Measurements from ENCODE around the gene SMIM32. TPM values are rescaled to one million over a fixed set of nuclear protein-coding genes. Genes with fewer than 3 reads are reported as not detected.

SMIM32 gene
- total RNA-seq, 1 donor from 2014 or later = not detected

DNA sequence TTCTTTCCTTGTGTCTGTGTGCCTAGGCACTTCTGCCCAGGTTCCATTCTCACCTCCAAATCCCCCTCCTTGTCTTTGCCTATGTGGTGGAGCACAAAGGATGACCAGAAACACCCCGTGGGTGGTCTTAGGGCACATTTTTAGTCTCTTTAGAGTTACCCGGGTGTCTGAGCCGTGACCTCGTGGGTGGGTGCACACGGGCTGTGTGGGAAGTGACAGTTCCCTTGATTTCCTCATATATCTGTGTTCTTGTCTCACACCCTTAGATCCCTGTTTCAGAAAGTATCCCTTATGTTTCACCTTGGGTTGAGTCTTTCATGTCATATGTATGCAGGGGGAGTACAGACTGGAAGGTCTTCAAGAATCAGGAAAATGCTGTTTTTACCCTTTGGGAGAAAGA lies 13.4 kb upstream of the SMIM32 start:
- DNase-seq = no peak

DNA sequence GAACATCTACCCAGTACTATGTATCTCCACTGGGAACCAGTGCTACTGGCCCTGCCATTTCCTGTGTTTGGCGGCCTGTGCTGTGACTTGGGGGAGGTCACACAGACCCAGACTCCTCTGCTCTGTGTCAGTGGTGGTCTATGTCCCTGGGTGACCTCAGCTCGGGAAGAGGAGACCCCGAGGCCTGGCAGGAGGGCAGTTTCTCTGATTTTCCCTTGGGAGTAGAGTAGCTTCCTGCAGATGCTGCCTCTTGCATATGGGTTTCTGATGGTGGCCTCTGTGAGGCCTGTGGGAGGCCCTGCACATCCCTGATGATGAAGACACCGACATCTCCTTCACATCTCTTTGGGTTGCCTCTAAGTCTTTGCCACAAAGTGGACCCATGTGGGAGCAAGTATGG lies 13.0 kb upstream of the SMIM32 start:
- DNase-seq = no peak

DNA sequence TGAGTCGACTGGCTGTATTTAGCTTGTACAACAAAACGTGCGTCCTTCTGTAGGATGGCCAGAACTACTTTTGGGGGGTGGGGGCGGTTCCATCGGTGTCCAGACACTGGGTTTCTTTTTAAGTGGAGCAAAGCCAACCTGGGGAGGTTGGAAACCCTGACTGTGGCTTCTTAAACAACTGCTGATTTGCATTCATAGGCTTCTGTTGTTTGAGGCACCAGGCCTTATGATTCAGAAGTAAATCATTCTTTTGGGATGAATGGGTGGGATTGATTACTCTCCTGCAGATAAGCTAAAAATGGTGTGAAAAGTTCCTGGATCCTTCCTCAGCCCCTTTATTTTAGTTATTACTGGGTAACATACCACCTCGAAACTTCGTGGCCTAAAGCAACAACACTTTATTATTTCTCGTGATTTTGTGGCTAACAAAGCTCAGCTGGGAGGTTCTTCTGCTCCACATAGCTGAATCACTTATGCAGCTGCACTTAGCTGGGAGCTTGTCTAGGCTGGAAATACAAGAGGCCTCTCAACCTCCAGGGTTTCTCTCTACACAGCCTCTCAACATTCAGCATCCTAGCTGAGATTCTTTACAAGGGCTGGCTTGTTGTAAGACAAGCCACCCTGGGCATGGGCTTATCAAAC lies 12.2 kb upstream of the SMIM32 start:
- DNase-seq = no peak

DNA sequence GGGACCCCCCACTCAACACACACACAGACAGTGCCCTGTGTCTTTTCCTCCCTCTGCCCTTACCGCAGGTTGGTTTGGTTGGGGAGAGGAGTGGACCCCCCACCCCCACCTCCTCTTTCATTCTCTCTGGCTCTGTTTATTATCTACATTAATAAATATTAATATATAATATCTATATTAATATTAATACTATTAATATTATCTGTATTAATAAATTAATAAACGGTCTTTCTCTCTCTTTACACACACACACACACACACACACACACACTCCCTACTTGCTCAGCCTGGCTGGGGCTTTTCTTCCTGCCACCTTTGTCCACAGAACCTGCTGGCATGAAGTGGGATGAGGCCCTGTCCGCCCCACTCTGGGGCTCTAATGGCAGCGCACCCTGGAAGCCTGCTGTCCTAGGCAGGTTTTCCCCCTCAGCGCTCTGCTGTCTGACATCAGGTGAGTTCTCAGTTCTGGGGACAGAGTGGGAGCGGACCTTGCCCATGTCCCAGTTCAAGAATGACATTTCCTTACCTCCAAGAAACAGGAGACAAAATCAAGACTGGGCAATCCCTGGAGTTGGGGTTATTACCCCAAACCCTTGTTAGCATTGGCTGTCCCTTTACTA lies 10.5 kb upstream of the SMIM32 start:
- DNase-seq = no peak

DNA sequence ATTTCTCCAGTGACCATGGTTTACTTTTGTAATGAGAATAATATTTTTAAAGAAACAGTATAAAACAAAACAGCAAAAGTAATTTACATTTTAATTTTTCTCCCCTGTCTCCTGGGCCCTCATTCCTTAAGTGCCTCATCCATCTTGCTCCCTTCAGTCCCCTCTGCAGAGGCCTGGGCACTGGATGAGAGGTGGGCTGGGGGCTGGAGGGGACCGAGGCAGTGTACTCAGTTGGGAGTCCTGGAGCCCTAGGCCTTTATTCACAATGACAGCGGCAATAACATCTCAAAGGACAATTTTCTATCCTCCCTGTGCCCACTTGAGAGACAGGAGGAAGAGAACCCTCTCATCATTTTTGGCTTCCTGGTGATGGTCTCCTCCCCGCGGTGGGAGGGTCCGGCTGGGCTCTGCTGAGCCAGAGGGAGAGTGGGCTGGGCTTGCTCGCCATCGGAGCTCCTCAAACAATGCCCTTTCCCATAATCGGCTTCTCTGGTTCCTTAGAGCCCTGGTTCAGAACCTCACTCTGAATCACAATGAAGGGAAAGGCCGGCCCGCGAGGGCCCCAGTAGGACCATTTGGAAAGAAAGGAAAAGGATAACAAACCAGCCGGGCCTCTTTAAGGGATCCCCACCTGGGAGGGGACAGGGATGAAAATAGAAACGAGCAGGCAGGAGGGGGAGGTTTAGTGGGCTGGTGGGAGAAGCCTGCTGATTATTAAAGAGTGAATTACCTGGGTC lies 9.7 kb upstream of the SMIM32 start:
- peak; percentile 36 for DNase-seq

DNA sequence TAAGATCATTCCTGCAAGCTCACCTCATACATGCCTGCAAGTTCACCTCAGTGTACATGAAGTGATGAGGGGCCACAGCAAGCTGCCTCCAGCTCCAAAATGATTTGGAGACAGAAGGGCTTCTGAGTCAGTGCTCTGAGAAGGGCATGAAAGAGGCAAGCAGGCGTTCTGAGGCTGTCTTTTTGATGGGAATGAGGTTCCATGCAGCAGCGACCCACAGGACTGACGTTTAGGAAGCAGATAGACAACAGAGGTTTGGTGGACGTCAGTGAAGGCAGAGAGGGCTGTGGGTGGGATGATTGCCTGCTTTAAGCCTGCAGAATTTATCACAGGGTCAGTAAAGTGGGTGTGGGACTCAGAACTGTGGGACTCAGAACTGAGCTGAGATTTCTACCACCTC lies 8.9 kb upstream of the SMIM32 start:
- no peak for DNase-seq

DNA sequence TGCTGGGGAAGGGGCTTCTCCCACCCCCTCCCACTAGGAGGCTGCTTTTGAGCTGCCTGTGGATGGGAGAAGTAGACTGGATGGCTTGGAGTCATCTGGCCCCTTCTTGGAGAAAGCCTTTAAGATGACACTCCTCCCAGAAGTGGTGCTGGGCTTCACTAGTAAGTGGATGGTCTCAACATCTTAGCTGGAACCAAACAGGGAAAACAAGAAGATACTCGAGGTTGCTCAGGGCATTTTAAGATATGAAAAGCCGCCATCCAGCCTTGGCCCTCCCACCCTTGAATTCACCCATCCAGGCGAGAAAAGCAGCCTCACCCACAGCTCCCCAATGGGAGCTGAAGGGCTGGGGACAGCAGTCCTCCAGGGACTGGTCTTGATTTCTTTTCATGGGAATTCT lies 7.8 kb upstream of the SMIM32 start:
- DNase-seq = no peak

DNA sequence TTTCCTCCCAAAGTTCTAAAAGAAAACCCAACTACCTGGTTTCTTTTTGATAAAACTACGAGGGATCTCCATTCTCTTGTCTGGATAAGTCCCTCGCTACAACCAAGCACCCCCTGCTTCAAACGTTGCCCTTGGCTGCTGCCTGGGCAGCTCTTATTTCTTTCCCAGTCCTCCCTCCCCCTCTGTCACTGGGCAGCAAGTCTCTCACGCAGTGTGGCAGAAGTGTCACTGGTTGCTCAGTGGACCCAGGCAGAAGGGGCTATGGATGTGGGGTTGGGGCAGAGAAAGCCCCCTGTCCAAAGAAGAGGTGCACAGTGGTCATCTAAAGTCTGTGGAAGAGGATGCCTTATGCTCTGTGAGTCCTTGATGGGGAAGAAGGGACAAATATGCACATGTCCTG lies 7.2 kb upstream of the SMIM32 start:
- no peak for DNase-seq

DNA sequence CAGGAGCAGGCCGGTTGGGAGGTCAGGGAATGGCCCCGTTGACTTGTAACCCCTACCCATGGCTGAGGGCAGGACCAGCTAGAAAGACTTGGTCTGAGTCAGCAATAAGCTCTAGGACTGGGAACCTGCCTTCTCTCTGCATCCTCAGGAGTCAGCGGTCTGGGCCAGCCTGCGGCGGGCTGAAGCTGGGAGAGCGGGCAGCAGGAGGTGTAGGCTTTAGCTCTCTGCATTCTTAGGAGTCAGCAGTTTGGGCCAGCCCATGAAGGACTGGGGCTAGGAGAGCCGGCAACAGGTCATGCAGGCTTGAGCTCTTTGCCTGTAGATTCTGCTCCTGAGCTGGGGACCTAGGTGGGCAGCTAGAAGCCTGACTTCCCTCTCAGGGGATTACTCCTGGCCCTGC lies 6.4 kb upstream of the SMIM32 start:
- no peak for DNase-seq

DNA sequence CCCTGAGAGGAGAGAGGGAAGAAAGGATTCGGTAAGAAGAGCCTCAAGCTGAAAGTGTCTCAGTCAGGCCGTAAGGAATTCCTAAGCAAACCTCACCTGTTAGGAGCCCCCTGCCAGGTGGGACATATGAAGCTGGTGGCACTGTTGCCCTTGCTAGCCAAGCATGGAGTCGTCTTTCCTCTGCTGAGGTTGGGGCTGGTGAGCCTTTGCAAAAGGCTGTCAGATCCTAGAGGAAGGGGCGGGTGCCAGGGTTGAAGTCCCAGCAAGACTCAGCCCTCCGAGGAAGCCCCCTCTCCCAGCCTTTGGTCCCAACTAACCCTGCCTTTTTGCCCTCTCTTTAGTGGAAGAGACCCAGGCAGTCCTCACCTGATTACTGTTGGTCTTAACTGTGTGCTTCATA lies 5.5 kb upstream of the SMIM32 start:
- DNase-seq = no peak

DNA sequence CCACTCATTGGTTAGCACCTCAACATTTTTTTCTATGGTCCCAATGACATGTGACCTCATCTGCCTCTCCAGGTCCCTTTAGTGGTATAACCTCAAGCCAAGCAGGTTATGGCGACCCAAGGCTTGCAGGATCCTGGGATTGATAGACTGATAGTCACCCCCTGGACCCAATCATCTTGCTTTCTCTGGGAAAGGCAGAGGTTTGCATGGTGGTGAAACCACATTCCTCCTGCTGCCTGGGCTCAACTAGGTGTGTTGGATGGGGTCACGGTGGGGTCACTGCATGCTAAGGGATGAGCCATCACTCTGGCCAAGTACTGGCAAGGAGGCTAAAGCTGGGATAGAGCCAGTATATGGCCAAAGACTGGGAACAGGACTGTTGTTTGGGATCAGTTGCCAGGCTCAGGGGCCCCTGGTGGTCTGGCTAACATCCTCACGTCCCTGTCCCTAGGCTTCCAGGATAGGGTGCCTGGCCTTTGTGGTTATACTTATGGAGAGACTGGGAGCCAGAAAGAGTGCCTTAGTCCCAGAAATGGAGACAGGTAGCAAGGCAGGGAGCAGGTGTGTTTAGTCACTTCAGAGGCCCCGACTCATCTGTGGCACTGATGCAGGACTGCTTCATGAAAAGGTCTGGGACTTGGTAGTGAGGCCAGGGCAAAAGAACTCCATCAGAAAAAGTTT lies 4.6 kb upstream of the SMIM32 start:
- DNase-seq = no peak

DNA sequence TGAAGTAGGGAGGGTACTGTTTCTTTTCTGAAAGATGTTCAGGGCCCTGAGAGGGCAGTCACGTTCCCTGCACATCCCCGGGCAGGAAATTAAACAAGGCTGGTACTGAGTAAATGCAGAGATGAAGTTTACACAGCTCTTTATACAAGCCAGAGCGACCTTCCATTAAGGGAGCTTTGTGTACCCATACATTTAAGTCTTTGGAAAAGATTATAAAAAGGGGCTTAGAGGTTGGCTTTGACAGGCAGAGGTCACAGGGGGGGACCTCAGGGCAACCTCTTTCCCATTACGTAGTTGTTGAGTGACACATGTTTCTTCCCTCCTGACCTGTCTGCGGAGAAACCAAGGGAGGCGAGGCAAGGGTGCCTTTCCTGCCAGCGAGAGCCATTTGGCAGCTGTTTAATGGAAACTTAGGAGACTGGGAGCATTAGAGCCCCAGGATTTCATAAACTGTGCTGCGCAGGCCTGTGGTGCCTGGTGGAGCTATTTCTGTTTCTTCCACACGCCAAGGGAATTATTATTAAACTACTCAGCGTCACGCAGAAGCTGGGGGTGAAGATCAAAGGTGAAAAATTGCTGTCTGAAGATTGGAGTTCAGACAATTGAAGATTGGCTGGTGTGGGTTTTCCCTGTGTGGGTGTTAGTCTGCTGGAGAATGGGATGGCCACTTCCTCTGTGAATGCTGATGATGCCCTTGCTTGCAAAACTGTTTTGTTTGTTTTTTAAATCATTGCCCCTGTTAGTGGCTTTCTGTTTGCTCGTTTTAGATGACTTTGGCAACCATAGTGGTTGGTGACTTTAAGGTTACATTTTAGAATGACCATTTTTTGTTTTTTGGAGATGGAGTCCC lies 3.2 kb upstream of the SMIM32 start:
- peak; percentile 41 for DNase-seq

DNA sequence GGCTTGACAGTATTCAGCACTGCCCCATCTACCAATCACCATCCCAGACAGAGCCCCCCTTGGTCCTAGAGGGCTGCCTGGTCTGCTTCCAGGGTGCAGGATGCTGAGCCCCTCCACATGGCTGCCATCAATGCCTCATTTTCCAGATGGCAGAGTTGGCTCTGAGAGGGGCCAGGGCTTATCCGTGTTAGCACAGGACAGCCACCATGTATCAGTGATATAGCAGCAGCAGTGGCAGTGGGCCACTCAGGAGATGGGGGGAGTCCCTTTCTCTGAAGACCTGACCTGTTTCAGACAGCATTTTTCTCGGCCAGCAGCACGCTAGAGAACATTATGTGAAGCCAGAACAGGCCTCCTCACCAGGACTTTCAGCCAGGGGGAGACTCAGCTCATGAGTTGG lies 1.6 kb upstream of the SMIM32 start:
- DNase-seq = no peak

DNA sequence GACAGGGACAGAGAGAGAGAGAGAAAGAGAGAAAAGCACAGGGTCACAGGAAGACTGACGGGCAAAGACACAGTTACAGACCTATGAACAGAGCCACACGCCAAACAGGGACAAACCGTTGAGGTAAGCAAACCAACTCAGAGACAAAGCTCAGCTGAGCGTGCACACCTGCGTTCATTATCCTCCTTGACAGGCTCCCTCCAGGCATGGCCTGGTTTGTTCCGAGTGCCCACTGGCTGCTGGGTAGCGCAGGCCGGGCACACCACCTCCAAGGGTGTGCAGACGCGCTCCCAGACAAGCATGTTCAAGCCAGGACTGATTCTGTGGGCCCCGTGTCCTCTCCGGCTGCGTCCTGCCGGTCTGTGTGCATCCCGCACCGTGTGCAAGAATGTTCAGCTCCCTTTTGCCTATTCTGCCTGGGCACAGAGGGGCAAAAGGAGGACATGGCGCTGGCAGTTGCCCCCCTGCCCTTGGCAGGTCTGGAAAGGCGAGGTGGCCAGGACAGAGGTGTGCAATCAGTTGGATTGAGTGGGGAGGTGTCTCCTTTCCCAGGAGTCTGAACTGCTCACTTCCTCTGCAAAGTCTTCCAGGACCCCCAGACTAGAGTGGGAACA lies 467 bp upstream of the SMIM32 start:
- DNase-seq = no peak

DNA sequence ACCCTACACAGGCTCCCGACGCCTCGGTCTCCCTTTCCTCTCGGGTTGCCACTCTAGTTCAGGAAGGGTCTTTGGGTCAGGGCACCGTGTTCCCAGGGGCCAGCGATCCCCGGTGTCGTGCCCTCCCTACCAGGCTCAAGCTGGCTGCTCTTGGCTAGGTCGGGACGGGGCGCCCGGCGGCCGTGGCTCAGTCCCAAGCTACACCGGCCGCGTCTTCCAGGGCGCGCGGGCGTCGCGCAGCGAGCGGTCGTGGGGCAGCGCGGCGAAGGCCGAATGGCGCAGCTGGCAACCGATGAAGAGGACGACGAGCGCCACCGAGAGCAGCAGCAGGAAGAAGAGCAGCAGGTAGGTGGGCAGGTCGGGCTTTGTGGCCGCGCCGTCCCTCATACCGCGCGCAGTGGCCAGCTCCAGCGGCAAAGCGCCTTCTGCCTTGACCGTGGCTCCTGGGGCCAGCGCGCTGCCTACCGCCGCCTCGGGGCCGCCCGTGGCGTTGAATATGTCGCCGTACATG lies 892 bp downstream of the SMIM32 start:
- DNase-seq = peak; percentile 29

DNA sequence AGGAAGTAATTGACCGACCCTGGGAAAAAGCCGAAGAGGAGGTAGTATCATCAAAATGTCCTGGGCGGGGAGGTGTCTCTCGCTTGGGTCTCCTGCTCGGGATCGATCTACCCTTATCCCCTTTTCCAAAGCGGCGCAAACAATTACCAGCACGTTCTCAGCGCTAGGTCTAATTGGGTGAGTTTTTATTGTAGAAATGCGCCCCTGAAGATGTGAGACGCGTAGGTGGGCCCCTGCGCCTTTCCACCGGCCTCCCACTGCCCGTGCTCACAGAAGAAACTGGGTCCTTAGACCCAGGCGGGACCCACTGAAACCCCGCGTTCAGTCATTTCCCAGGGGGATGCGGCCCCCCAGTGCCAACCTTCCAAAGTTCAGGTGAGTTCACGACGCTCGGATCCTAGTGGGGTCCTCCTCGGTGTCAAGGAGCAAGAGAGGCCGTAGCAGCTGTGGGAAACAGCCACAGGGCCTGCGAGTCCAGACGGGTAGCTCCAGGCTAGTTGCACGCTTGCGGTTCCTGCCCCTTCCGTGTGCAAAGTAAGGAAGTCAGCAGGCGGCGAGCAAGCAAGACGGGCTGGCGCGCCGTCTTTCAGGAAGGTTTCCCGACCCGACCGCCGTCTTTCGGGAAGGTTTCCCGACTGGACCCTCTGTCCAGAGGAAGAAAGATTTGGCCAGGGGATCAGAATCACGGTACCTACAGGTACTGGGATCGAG lies 1.5 kb downstream of the SMIM32 start:
- peak; percentile 34 for DNase-seq

DNA sequence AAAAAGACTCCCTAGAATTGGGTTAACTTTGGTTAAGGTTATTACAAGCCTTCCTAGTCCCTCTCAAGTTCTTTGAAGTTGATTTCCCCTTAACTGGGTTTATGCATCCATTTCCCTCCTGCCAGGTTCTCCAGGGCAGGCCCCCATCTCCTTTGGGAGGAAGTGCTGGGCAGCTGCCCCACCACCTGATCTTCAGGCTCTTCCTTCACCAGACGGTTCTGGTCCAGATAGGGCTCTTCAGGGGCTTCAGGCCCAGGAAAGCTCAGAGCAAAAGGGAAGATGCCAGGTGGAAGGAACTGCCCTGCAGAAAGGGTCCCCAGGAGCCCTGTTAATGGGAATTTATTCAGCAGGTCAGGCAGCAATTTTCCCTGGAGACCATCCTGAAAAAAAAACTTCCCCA lies 2.1 kb downstream of the SMIM32 start:
- no peak for DNase-seq

DNA sequence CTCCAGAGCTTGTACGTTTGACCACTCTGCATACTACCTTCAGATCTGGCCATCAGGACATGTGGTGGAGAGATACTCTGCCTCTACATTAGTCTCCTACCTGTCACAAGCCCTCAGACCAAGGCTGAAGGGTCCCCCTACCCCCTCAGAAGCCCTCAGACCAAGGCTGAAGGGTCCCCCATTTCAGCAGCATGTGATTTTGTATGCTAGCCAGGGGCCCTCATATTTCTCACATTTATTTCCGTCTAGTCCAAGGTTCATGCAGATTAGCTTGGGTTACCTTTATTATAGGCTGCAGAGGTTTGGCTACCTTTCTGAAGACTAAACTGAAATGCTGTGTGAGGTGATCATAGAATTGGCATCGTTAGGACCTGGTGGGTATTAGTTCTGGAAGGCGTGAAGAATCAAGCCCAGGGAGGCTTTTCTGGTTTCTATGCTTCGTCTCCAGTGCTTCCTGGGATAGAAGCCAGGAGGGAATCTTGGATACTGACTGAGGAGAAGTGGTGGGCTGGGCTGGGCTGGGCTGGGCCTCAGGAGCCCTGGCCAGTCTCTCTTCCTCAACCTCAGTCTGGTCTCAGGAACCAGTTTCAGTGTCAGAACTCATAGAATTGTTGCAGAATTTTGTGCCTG lies 2.8 kb downstream of the SMIM32 start:
- DNase-seq = peak; percentile 43

DNA sequence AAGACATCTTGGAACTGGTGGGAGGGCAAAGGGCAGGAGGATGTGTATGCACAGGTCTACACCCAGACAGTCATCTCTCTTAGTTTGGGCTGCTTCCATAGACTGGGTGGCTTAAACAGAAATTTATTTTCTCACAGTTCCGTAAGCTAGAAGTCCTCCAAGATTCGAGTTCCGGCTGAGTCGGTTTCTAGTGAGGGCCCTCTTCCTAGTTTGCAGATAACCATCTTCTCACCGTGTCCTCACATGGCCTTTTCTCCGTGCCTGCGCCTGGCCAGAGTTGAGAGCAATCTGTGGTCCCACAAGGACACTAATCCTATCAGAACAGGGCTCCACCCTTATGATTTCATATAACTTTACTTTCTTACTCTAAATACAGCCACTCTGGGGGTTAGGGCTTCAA lies 4.1 kb downstream of the SMIM32 start:
- no peak for DNase-seq

DNA sequence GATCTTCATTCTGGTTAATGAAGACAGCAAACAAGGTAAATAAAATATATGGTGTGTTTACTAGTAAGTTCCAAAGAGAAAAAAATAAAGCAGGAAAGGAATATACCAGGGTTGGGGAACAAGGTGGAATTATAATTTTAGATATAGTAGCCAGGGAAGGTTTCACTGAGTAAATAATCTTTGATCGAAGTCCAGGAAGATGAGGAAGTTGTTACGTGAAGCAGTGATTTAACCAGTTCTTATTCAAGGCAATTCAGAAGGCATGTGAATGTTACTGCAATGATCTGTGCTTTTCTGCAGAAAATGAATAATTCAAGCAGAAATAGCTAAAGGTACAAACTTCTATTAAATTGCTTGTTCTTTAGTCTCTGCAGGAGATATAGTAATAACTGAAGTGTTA lies 6.2 kb downstream of the SMIM32 start:
- DNase-seq = no peak

Data from tongue (tissue), 2 donors.